GM23248 (cell line): Measurements from ENCODE around the gene UQCRH. TPM values are rescaled to one million over a fixed set of nuclear protein-coding genes. Genes with fewer than 3 reads are reported as not detected.

ENCODE experiments used
- DNase-seq: peaks from one replicate; pipeline ENCODE4 v3.0.0-alpha.2; 2015
- H2AFZ ChIP-seq: fragments of 200-600 bp; sonication (generic); 2 replicates; pipeline ENCODE4 v1.6.1; 2016; ENCODE audit warnings: antibody characterized with exemption
- H3F3A ChIP-seq: fragments of 200-600 bp; sonication (generic); 2 replicates; pipeline ENCODE4 v1.6.1; 2016; ENCODE audit warnings: mild to moderate bottlenecking, antibody characterized with exemption, mixed run types; ENCODE audit not compliant: insufficient read depth
- H3K27ac ChIP-seq: fragments of 200-600 bp; sonication (generic); 2 replicates; pipeline ENCODE4 v1.5.1; 2016; ENCODE audit warnings: mild to moderate bottlenecking
- H3K27me3 ChIP-seq: fragments of 200-600 bp; sonication (generic); replicated peaks from 2 replicates; pipeline ENCODE4 v1.6.1; 2016; ENCODE audit warnings: mild to moderate bottlenecking; ENCODE audit not compliant: insufficient read depth
- H3K36me3 ChIP-seq: fragments of 200-600 bp; sonication (generic); 2 replicates; pipeline ENCODE4 v1.6.1; 2016; ENCODE audit warnings: low read depth, mild to moderate bottlenecking
- H3K4me1 ChIP-seq: fragments of 200-600 bp; sonication (generic); 2 replicates; pipeline ENCODE4 v1.6.1; 2016; ENCODE audit warnings: mild to moderate bottlenecking; ENCODE audit not compliant: insufficient read depth
- H3K4me2 ChIP-seq: fragments of 200-600 bp; sonication (generic); one replicate; pipeline ENCODE4 v1.6.1; 2016; ENCODE audit warnings: mild to moderate bottlenecking; ENCODE audit not compliant: unreplicated experiment
- H3K4me3 ChIP-seq: fragments of 200-600 bp; sonication (generic); 2 replicates; pipeline ENCODE4 v1.5.1; 2016; ENCODE audit warnings: mild to moderate bottlenecking
- H3K79me2 ChIP-seq: fragments of 200-600 bp; sonication (generic); 2 replicates; pipeline ENCODE4 v1.6.1; 2016; ENCODE audit warnings: mild to moderate bottlenecking; ENCODE audit not compliant: insufficient read depth
- H3K9ac ChIP-seq: fragments of 200-600 bp; sonication (generic); 2 replicates; pipeline ENCODE4 v1.6.1; 2016; ENCODE audit warnings: mild to moderate bottlenecking
- H3K9me2 ChIP-seq: fragments of 200-600 bp; sonication (generic); 2 replicates; pipeline ENCODE4 v1.6.1; 2016; ENCODE audit warnings: mixed run types, mild to moderate bottlenecking, moderate library complexity; ENCODE audit not compliant: insufficient read depth
- H3K9me3 ChIP-seq: fragments of 200-600 bp; sonication (generic); one replicate; pipeline ENCODE4 v1.6.1; 2017; ENCODE audit warnings: low read depth
- H4K20me1 ChIP-seq: fragments of 200-600 bp; sonication (generic); 2 replicates; pipeline ENCODE4 v1.6.0; 2016; ENCODE audit not compliant: insufficient read depth
- EZH2 ChIP-seq: fragments of 200-600 bp; sonication (generic); IDR thresholded peaks from 2 replicates; pipeline ENCODE4 v1.6.1; 2018; ENCODE audit warnings: antibody characterized with exemption, mild to moderate bottlenecking; ENCODE audit not compliant: insufficient read depth, poor library complexity, severe bottlenecking
- EZH2phosphoT487 ChIP-seq: fragments of 200-600 bp; sonication (generic); IDR thresholded peaks from 2 replicates; pipeline ENCODE4 v1.6.1; 2018; ENCODE audit warnings: antibody characterized with exemption, moderate library complexity, mild to moderate bottlenecking, low read depth; ENCODE audit not compliant: insufficient read depth
- WGBS, 2 experiments: methylation state at CpG; one replicate each; pipeline ENCODE4 v1.1.6; 2015 to 2017; ENCODE audit warnings: low lambda C conversion rate in 2 of 2, low coverage in 1 of 2; ENCODE audit errors: missing lambda C conversion rate in 2 of 2; 5-methylcytosine and 5-hydroxymethylcytosine counted together
- in situ Hi-C: fragments of 300-500 bp; cut with MboI; formaldehyde crosslinking; loops from 2 replicates; pipeline ENCODE4 v1.15.0; 2020
- polyA plus RNA-seq: library from polyadenylated mRNA; unstranded; fragments of >200 nt; fragmentation: Nextera tagmentation; extraction: Ambion mirVana; gene quantifications from 2 replicates; pipeline ENCODE4 v1.2.1, GENCODE V29; 2016
- total RNA-seq: library from RNA; depleted of rRNA; stranded (reverse); fragments of >200 nt; shearing (Covaris generic); gene quantifications from 2 replicates; pipeline ENCODE4 v1.2.3, GENCODE V29; 2014

Gene UQCRH
- total and polyA plus RNA-seq, 2 experiments from 2014 or later: 237 to 334 TPM

GRCh38 chr1:46341222-46342083 lies 38.0 kb downstream of the UQCRH start:
- DNase-seq: no peak
- Histone ChIP-seq H3K27ac (peak overlapping the region; percentile 89), H3K36me3 (peaks cover 10% of the 10 kb centered on the region; the same call in 1 of the 2 replicates), H3K4me3 (peak overlapping the region; percentile 79), H3F3A (peaks cover 28% of the 10 kb centered on the region; the same call in 1 of the 2 replicates), H3K4me1 (peaks cover 14% of the 10 kb centered on the region; the same call in 1 of the 2 replicates), H3K4me2 (peak overlapping the region; percentile 74), H3K9me2 (no peaks in the 10 kb centered on the region), H4K20me1 (no peaks in the 10 kb centered on the region), H2AFZ (peak overlapping the region; percentile 94), H3K9me3 (no peaks in the 10 kb centered on the region), H3K9ac (peak overlapping the region; percentile 89), H3K27me3 (no peaks in the 10 kb centered on the region), H3K79me2 (peaks cover 36% of the 10 kb centered on the region)
- 41% methylated on average over 30 to 31 of the region's 31 CpGs for WGBS, 2 experiments
- in situ Hi-C loops: no loop called here
- TF ChIP-seq EZH2phosphoT487 (no peak), EZH2 (no peak)

- no peaks in the 10 kb centered on the region for H3K9me2 ChIP-seq
- peaks cover 29% of the 10 kb centered on the region; the same call in 1 of the 2 replicates for H3F3A ChIP-seq
- H3K4me2 ChIP-seq: peak overlapping the region; percentile 74
- peaks cover 10% of the 10 kb centered on the region; the same call in 1 of the 2 replicates for H3K36me3 ChIP-seq
- WGBS, 2 experiments: 88 to 89% methylated on average over 6 of the region's 6 CpGs
- H3K4me1 ChIP-seq: peaks cover 14% of the 10 kb centered on the region; the same call in 1 of the 2 replicates
- H3K79me2 ChIP-seq: peaks cover 36% of the 10 kb centered on the region
- no peaks in the 10 kb centered on the region for H3K27me3 ChIP-seq
- no peak for TF ChIP-seq EZH2phosphoT487
- no peak for TF ChIP-seq EZH2
- no peaks in the 10 kb centered on the region for H4K20me1 ChIP-seq
- H3K27ac ChIP-seq: no peak overlapping the region
- peak; percentile 49 for DNase-seq
- H3K9me3 ChIP-seq: no peaks in the 10 kb centered on the region
- H3K9ac ChIP-seq: no peak overlapping the region
- in situ Hi-C loops: no loop called here
- H2AFZ ChIP-seq: no peak overlapping the region
- peak overlapping the region; percentile 79; the same call in 1 of the 2 replicates for H3K4me3 ChIP-seq
Observed at GRCh38 chr1:46342084-46342656, 38.7 kb downstream of the UQCRH start.

GRCh38 chr1:46342677-46343350 lies 39.3 kb downstream of the UQCRH start:
- Histone ChIP-seq H3K4me3 (no peak overlapping the region), H3K27ac (no peak overlapping the region), H3K36me3 (peaks cover 14% of the 10 kb centered on the region; the same call in 1 of the 2 replicates), H3K9me3 (no peaks in the 10 kb centered on the region), H3F3A (peaks cover 33% of the 10 kb centered on the region; the same call in 1 of the 2 replicates), H3K27me3 (no peaks in the 10 kb centered on the region), H2AFZ (no peak overlapping the region), H3K4me1 (peaks cover 14% of the 10 kb centered on the region; the same call in 1 of the 2 replicates), H3K79me2 (peaks cover 36% of the 10 kb centered on the region), H3K9ac (no peak overlapping the region), H4K20me1 (no peaks in the 10 kb centered on the region), H3K4me2 (no peak overlapping the region), H3K9me2 (no peaks in the 10 kb centered on the region)
- 75 to 85% methylated on average over 6 to 8 of the region's 8 CpGs for WGBS, 2 experiments
- no peak for TF ChIP-seq EZH2
- no peak for DNase-seq
- in situ Hi-C loops: no loop called here

GRCh38 chr1:46343351-46343695 lies 39.8 kb downstream of the UQCRH start:
- Histone ChIP-seq H3K4me3 (no peak overlapping the region), H3K36me3 (peaks cover 14% of the 10 kb centered on the region; the same call in 1 of the 2 replicates), H3K9ac (no peak overlapping the region), H3K4me1 (peaks cover 14% of the 10 kb centered on the region; the same call in 1 of the 2 replicates), H3K9me3 (no peaks in the 10 kb centered on the region), H3K79me2 (peaks cover 36% of the 10 kb centered on the region), H3K27ac (no peak overlapping the region), H3K27me3 (no peaks in the 10 kb centered on the region), H2AFZ (no peak overlapping the region), H4K20me1 (no peaks in the 10 kb centered on the region), H3K4me2 (no peak overlapping the region), H3K9me2 (no peaks in the 10 kb centered on the region), H3F3A (peaks cover 33% of the 10 kb centered on the region; the same call in 1 of the 2 replicates)
- TF ChIP-seq EZH2phosphoT487 (no peak), EZH2 (no peak)
- no peak for DNase-seq
- in situ Hi-C loops: no loop called here
- WGBS, 2 experiments: 78 to 79% methylated on average over 4 of the region's 4 CpGs
